ENCODE results near the gene BAHCC1.
A peak's percentile ranks its signal among the peaks of the same experiment; 100 is the strongest.

The BAHCC1 gene

DNA sequence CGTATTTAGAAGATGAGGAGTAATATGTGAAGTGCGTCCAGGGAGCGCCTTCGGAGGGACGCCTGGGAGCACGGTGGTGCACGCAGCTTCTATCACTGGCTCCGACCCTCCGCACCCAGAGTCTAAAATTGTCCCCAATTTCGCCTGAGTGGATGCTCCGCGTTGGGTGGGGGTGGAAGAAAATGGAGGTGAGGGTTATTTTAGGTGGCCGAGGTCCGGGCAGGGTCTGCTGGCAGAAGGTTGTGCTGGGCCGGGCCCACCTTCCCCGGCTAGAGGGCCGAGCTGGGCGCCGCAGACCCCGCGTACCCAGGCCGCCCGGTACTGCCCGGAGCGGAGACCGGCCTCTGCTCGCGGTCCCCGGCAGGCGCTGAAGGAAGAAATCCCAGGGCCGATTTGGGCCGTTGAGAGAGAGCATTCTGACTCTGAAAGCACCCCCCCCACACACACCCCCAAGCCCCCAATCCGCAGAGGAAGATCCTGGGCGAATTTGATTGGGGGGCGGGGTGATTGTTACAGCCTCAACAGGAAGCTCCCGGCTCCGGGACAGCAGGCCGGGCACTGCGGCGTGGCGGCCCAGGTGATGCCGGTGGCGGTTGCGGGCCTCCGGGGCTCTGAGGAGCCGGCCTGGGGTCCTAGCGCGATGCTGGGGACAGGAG, 3.0 kb downstream of the BAHCC1 start:
- peak in 2 of 4 experiments; percentile 45 to 49 for DNase-seq

DNA sequence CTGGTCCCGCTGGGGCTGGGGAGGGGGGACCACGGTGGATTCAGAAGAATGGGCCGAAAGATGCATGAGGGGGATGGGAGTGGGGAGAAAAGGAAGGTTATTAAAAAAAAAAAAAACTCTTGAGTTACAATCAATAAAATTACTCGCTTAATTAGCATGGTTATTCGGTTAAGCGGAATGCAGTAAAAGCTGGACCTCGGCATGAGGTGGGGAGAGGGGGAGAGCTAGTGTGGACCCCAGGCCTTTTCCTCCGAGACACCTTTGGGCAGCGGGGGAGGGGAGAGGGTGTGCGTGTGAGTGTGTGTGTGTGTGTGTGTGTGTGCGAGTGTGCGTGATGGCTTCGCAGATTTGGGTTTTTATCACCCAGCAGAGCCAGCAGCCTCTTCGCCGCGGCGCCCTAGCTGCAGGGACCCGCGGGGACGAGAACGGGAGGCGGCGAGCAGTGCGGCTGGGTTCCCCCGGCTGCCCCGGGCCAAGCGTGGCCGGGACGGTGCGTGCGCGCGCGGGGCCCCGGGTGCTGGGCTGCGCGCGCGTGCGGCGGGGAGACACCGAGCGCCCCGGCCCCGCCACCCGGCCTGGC, 3.7 kb downstream of the BAHCC1 start:
- peak in 2 of 4 experiments; percentile 51 to 69 for DNase-seq

DNA sequence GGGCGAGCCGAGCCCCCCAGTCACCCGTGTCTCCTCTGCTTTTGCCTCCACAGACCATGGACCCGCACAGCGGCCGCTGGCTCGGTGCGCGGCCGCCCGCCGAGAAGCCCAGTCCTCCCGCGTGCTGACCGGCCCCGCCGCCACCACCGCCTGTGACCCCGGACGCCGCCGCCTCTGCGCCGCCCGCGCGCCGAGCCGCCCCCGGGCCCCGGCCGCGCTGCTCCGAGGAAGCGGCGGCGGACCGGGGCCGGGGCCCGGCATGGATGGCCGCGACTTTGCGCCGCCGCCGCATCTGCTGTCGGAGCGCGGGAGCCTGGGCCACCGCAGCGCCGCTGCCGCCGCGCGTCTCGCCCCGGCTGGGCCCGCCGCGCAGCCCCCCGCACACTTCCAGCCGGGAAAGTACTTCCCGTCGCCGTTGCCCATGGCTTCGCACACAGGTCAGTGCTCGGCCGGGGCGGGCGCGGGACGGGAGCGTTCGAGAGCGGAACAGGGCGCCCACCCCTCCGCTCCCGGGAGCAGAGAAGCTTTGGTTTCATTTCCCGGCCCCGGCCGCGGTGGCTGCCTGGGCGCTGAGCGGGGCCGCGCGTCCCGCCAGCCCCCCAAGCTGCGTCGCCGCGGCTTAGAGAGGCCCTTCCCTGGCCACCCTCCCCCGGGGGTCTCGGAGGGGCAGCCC, 4.4 kb downstream of the BAHCC1 start:
- peak; percentile 50 to 82 (median 66) for DNase-seq

DNA sequence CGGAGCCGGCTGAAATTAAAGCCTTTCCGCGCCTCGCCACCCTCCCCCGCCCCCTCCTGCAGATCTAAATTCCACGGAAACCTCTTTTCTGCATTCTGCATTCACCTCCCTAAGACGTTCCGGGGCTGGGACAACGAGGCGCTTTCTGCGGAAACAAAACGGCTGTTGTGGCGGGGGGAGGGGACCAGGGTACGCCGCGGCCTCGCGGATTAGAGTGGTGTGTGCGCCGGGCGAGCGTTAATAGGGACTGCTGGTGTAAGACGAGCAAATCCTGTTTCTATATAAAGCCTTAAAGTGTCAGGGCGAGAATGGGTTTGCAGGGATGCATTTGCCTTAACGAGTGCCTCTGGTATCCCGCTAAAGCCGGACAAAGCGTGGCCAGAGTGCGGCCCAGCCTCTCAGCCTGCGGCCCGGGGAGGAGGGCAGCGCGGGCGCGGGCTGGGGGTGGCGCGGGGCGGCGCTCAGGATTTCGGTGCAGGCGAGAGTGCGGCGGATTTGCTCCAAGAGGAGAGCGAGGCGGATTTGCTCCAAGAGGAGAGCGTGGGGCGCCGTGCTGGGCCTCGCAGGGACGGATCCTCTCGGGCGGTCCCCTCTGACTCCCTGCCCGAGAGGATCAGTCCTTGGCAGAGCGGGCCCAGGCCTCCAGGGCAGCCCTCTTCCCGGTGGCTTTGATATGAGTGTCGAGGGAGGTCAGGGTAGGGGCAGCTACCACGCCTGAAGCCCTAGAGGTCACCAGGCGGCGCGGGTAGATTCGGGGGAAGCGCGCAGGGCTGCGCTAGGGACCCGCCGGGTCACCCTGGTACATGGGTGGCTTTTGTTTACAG, 5.1 kb downstream of the BAHCC1 start:
- peak in 3 of 4 experiments; percentile 20 to 66 (median 58) for DNase-seq

DNA sequence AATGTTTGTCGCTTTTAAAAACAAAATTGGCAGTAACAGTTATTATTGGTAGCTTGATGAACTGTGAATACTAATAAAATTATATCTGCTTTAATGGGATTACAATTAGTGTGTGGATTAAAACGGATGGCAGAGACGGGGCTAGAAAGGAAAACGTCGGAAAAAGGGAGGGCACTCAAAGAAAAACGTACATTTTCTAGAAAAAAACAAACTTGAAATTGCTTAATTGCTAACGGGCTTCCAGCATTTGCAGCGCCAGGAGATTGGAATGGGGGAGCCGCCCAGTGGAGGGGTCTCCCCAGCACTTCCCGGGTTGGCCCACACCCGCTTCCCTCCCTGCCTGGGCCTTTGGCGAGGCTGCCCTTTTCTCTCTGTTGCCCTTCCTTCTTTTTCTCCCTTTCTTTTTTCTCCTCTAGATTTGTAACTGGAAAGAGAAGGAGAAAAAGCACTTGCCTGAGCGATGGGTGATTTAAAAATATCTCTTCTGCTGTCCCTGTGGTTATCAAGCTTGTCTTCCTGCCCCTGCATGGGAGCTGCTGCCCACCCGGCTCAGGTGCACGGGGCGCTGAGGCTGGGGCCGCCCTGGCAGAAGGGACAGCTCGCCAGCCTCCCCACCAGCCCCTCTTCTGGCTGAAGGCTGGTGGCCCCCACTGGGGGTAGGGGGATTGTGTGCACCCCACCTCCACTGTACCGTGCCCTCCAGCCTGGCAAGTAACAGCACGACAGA, 5.9 kb downstream of the BAHCC1 start:
- no peak for DNase-seq

DNA sequence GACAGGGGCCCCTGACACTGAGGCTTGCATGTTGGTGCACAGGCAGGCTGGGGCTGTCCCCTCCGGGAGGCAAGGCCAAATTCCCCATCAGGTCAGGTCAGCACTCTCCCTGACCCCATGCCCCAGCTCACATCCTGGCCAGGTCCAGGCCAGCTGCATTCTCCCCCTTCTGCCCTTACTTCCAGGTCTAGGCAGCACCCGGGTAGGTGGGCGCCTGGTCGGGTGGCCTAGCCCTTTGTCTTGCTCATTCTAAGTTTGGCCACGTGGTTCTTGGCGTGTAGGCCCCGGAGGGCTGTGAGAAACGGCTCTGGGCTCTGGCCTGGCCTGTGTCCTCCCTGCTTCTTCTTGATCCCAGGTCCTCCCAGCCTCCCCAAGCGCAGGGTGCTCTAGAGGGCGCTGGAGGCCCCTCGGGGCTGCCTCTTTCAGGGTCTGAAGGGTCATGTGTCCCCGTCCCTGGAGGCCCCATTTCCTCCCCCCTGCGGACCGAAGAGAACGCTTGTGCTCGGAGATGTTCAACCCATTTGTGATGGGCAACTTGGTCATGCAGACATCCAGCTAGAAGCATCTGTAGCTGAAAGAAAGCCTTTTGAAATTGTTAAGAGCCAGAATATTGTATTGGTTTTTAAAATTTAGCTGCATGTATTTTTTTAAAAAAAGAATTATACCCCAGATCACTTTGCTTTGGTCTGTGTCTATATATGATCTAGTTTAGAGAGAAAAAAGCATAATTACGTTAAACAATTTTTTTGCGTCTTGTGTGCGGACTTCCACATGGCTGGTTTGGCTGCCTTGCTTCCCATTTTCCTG, 6.7 kb downstream of the BAHCC1 start:
- DNase-seq, result peak; percentile 50 to 75 (median 58)

DNA sequence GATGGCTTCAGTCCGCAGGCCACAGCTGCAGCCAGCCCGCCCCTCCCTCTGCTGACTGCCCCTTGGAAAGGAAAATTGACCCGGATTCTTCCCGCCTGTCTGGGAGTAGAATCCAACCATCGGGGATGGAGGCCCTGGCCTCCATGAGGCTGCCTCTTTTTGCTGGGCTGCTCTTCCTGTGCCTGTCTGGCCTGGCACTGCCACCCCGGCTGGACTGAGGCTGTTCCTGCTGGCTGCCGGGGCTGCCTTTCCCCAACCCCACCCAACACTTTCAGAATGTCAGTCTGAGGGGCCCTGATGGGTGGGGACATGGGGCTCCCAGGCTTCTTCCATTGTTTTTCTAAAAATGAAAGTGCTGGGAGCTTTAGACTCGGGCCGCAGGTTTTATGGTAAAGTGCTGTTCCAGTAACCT, 7.3 kb downstream of the BAHCC1 start:
- no peak for DNase-seq

DNA sequence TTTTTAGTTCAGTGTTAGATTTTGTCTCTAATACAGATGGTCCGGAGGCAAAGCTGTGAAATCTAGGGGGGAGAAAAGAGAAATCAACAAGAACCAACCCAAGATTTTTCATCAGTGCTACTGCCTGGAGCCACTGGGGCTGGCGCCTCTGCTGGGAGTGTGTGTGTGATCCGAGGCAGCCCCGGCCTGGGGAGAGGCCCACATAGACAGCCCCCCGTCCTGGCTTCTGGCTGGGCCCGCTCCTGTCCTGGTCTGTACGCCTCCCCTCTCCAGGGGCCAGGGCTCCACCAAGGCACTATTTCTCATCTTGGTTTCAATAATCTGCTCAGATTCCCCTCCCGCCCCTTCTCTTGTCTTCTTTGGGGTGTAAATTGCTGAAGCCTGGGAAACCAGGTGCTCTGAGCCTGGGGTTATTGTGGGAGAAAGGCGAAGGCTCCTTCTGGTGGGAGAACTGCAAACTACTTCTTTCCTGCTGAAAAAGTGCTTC, 7.8 kb downstream of the BAHCC1 start:
- DNase-seq, result no peak

DNA sequence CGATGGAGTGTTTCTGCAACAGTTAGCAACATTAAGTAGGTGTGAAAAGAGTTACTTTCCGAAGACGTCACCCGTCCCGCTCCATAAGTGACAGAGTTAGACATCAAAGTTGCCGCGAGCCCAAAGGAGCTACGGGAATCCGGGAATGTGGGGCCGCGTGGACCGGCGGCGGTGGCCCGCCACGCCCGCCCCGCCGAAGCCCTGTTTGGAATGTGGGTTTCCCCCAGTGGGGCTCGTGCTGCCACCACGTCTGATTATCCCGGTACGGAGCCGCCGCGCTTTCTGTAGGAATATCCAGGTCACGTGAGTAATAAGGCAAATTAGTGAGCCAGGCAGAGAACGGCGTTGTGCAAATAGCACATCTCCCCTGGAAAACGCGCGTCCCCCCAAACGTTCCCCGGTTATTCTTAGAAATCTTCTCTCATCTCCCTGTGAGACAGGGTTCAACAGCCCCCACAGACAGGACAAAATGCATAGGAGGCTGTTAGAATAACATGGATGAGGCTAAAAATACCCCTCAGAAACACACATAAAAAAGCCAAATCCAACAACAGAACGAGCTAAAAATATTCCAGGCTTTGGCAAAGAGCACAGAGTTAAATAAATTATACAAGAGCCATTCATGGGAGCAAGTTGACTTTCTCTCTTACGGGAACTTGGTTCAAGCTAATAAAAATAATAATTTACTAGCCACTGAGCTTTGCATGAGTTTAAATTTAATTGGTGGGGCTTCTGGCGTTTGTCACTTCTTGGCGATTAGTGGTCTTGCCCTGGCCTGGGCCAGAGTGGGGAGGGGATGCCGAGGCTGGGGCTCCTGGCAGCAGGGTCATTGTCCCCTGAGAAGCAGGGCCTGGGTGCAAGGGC, 8.6 kb downstream of the BAHCC1 start:
- no peak for DNase-seq

DNA sequence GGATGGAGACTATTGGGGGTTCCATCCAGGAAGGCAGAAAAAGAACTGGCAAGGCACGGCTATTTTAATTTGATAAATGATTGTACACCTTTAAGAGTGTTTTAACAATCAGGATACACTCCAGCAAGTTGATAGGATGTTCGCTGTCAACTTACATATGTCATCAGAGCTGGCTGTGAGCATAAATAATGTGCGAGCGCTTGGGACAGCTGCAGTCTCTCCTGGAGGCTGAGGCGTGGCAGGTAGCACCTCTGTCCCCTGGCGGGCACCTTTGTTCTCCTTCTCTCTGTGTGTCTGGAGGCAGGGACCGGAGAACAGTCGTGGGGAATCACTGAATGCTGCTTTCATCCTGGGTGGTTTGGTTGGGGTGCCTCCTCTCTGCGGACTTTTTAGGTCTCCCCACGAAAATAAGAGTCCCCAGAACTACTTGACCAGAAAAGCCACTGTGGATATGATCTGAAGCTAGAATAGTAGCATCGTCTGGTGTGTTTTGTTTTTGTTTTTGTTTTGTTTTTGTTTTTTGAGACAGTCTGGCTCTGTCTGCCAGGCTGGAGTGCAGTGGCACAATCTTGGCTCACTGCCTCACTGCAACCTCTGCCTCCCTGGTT, 9.4 kb downstream of the BAHCC1 start:
- no peak for DNase-seq

DNA sequence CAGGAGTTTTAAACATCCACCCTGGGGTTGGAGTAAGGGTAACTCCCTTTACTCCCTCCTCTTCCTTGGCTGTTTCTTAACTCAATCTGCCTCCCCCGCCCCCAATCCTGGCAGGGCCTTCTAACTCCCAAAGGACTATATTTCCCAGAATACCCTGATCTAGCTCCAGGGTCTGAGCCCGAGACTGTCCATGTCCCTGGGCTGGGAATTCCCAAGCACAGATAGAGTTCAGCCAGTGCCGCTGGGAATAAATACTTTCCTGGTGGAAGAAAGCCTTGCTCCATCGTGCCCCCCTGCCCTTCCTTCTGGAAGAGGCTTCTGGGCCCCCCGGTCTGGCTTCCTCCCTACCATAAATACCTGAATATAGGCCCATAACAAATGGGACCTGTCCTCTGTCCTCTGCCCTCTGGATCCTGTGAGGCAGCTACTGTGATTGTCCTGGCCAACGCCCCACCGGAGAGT, 10.2 kb downstream of the BAHCC1 start:
- DNase-seq, result no peak

DNA sequence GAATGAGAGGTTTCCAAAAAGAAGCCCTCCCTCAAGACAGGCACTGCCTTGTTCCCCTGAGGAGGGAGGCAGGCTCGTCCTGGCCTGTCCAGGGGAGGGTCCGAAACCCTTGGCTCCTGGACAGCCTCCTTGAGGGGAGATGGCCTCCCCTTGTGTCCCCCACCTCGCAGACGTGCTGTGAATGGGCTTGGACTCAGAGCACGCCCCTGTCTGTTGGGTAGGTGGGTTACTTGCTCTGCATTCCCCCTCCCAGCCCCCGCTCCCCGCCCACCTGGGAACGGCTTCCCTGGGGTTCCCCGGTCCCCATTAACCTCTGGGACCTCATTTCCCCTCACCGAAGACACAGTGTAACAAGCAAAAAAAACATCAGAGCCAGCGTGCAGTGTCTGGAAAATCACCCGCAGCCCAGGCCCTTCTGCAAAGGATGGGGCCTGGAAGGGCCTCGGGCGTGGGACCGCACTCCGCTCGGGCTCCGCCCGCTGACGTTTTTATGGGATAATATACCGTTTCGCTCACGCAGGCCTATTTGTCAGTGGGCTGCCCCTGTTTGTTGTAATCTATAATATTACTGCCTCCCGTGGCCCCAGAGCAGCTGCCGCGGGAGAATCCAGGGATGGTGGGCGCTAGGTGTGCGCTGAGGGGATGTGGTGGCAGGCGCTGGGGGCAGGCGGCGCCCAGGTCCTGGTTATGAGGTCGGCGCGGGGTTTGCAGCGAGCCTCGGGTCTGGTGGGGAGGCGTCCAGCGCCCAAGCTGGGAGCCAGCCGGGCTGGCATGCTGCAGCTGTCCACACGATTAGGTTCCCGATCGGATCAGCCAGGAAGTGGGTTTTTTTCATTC, 11.1 kb downstream of the BAHCC1 start:
- DNase-seq, result no peak

DNA sequence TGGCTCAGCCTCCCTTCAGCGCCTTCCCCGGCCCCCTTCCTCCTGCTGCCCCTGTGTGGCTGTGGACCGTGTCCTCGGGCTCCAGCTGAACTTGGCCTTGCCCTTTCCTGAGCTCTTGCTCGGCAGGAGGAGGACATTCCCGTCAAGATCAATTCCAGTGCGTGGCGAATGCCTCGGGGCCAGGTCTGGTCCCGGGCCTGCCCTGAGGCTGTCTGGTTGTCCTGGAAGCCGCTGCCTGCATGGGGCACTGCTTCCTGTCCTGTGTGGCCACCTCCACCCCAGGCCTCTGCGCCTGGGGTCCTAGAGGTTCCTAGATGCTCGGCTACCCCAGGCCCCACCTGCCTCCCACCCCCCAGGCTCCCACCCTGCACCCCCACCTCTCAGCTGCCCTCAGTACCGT, 12.8 kb downstream of the BAHCC1 start:
- no peak for DNase-seq

DNA sequence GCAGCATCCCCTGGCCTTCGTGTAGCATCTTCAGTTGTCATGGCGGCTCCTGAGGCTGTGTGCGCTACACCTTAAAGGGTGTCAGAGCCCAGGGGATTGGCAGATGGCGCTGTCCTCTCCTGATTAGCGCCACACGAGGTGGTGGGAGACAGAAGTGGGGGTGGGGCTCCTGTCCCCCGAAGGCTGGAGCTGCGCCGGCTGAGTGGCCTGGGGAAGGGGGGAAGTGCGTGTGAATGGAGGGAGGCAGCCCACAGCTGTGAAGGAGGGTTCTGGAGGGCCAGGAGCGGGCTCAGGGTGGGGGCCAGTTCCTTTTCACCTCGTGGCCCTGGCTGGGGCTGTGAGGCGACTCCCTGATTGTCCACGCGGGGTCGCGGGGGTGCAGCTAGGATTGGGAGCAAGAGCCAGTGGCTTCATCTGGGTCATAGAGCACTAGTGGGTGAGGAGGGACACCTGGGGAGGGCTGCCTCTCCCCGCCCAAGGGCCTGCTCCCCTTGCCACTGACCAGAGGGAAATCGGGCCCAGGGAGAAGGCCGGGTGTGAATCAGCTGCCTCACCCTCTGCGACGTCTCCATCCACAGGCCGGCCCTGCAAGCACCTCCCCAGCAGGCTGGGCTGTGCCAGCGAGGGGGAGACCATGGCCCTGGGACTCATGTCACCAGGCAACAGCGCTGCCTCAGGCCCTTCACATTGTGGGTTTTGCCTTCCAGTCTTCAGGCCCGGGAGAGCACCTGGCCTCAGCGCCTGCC, 14.1 kb downstream of the BAHCC1 start:
- DNase-seq, result peak in 2 of 4 experiments; percentile 36 to 42

DNA sequence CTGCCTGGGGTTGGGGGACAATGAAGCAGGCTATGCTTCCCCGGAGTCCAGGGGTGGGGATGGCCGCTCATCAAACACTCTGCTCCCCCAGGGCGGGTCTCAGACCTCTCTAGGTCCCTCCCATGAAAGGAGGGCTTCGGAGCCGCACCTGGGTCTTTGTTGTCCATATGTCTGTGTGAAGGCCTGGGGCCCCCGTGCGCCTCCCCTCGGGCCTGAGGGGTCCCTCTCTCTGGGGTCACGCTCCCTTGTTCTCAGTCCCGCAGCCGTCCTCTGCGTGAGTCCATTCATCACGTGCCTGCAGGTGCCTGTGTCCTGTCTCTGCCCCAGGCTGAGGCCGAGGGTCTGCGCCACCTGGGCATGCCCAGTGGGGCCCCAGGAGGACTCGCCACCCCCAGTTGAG, 15.6 kb downstream of the BAHCC1 start:
- DNase-seq, result no peak

DNA sequence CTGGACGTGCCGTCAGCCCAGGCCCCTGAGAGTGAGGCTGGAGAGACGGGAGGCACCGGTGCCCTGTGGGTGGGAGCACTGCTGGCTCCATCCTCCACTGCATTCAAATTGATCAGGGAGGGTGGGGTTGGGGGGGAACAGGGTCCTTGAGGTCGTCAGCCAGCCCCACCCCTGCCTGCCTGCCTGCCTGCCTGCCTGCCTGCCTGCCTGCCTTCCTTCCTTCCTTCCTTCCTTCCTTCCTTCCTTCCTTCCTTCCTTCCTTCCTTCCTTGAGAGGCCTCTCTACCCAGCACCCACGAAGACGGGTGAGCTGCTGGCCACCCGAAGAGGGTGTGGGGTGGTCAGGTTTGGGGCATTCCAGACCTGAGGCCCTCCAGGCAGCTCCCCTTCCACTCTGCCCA, 16.0 kb downstream of the BAHCC1 start:
- DNase-seq, result no peak

DNA sequence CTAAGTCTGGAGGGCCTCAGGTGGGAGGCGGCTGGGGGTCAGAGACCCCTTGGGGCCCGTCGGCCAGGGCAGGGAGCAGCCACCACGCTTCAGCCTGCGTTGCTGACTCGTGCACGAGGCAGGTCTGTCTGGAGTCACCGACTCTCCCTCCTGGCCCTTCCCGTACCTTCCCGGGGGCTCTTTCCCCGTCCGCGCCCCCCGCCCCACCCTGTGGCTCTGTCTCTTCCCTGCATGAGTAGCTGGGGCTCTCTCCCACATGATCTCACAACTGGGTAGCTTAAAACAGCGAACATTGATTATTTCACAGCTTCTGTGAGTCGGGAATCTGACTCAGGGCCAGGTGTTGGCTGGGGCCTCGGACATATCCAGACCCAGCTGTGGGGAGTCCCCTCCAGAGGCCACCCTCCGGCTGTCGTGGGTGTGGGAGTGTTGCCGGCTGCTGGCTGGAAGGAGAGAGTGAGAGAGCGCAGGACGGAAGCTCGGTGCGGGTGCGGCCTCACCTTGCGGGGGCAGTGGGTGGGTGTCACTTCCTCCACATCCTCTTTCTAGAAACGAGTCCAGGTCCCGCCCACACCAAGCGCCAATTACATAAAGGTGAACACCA, 17.3 kb downstream of the BAHCC1 start:
- peak in 1 of 4 experiments; percentile 38 for DNase-seq

All from suppressor macrophage (primary cell).